Measurements from ENCODE around the gene ATRN.
A peak's percentile ranks its signal among the peaks of the same experiment; 100 is the strongest.
"Not testable (repeated sequence)": the region's sequence is repeated elsewhere in the genome, so short reads cannot be mapped to it uniquely, and the experiment has no call there.

The ATRN gene

DNA sequence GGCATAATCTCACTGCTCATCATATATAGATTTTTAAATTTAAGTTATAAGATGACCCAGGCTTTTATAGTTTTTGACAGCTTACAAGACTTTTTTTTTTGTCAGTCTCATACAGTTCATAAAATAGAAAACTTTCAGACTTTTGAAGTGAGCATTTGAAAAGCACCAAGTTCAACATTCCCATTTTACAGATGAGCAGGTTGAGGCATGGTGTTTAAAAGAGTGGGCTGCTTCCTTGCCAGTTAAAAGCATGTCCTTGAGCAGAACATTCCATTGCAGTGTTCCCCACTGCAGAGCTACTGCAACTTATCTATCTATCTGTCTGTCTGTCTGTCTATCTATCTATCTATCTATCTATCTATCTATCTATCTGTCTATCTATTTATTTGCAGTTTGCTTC lies 105.5 kb downstream of the ATRN start:
- DNase-seq: no peak

GRCh38 chr20:3577366-3577765 lies 106.5 kb downstream of the ATRN start:
- DNase-seq: no peak

DNA sequence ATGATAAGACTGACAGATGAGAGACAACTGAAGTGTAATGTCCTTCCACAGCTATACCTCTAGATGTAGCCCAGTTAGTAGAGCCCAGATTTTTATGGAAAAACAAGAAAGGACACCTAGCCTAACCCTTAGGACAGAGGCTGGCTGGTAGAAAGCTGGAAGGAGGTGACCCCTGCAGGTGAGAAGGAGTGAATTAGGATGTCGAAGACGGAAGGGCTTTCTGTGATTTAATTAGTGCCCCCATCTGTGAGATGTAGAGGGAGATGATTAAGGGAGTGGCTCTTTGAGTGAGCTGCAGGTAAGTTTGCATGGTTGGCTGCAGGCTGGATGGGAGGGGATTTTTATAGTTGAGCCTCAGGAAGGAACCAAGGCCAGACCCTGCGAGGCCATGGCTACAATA lies 109.6 kb downstream of the ATRN start:
- DNase-seq: no peak

GRCh38 chr20:3583765-3584164 lies 112.9 kb downstream of the ATRN start:
- no peak for DNase-seq

- no peak for DNase-seq
Measured at GRCh38 chr20:3586093-3586492, 115.3 kb downstream of the ATRN start.

- DNase-seq: no peak
Measured at GRCh38 chr20:3590164-3590563, 119.3 kb downstream of the ATRN start.

- DNase-seq: no peak
Measured at GRCh38 chr20:3592931-3593330, 122.1 kb downstream of the ATRN start.

- peak; percentile 57 for DNase-seq
Measured at GRCh38 chr20:3595541-3595940, 124.7 kb downstream of the ATRN start.

DNA sequence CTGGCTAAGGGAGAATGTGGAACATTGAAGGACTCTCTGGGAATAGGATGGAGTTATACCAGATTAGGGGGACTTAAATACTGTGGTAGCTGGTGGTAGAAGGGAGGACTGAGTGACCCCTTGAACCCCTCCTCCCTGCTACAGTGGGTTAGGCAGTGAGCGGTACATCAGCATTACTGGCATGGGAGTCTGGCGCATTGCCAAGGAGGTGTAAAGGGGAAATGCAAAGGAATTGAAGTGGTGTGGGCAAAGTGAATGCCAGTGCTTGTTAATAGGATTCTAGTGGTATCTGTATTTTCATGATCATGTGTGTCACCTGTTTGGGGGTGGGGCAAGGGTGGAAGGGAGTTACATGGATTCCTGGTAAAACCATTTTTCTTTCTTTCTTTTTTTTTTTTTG lies 132.3 kb downstream of the ATRN start:
- no peak for DNase-seq

- DNase-seq: not testable (repeated sequence)
Measured at GRCh38 chr20:3605386-3605886, 134.6 kb downstream of the ATRN start.

- DNase-seq: no peak
Measured at GRCh38 chr20:3606021-3606420, 135.2 kb downstream of the ATRN start.

DNA sequence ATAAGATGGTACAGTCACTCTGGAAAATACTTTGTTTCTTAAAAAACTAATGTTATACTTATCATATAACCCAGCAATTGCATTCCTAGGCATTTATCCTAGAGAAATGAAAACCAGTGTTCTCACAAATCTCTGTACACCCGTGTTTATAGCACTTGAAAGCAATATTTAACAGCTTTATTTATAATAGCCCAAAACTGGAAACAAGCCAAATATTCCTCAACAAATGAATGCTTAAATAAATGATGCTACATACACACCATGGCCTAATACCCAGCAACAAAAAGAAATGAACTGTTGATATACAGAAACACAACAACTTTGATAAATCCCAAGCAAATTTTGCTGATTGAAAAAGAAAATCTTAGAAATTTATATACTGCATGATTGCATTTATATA lies 141.1 kb downstream of the ATRN start:
- no peak for DNase-seq

- DNase-seq: no peak
Measured at GRCh38 chr20:3612795-3613572, 142.2 kb downstream of the ATRN start.

DNA sequence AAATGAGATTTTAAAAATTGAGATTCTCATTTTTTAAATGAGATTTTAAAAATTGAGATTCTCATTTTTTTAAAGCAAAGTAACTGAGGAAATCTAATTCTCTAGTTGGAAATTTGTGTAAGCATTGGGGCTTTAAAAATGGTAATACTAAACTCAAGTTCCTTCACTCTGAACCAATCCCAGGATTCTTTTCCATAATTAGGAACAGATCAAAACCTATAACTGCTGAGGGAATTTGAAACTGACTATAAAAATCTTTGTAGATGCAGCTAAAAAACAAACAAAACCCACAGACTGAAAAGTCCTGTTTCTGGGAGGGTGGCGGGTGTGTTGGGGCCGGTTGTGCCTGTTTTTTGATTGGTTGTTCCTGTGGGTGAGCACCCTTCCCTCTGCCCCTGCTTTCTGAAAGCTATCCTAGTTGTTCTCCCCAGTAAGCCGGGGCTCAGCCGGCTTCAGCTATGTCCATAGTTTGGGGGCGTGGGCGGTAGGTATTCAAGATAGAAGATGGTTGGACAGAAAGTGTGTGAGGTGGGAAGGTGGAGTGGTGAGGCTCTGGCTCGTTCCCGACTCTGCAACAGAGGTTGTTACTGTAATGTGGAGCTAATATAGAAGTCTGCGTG lies 143.1 kb downstream of the ATRN start:
- DNase-seq: no peak

GRCh38 chr20:3614466-3614865 lies 143.6 kb downstream of the ATRN start:
- DNase-seq: no peak

- not testable (repeated sequence) for DNase-seq
Measured at GRCh38 chr20:3615171-3615840, 144.5 kb downstream of the ATRN start.

DNA sequence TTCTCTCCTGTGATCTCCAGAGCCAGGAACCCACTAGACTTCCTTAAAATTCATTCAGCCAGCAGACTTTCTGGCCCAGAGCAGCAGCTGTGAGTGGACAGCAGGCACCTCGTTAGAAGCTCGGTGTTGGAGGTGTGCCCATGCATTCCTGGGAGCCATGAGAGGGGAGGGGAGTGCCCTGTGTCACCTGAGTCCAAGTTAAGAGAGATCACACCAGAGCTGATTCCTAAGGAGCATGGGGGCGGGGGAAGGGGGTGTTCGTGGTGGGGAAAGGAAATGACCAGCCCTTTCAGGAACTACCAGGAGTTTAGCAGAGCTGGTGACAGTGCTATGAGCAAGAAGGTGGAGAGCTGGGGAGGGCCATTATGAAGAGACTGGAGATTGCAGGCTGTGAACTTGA lies 145.4 kb downstream of the ATRN start:
- no peak for DNase-seq

DNA sequence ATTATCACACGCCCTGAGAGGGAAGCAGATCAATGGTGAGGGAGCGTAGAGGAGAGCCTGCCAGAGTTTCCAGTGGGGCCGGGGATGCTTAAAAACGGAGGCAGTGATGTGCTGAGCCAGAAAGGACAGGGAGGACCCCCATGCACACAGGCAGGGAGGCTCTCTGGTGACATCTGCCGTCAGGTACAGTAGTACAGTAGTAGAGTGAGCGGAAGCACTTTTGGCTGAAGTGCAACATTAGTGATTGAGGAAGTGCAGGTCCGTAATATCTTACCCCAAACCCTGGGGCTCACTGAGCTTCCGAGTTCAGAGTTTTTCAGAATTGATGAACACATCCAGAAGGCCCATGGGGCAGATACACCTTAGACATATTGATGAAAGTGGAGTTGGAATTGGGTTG lies 150.3 kb downstream of the ATRN start:
- DNase-seq: no peak

GRCh38 chr20:3622406-3622805 lies 151.6 kb downstream of the ATRN start:
- no peak for DNase-seq

DNA sequence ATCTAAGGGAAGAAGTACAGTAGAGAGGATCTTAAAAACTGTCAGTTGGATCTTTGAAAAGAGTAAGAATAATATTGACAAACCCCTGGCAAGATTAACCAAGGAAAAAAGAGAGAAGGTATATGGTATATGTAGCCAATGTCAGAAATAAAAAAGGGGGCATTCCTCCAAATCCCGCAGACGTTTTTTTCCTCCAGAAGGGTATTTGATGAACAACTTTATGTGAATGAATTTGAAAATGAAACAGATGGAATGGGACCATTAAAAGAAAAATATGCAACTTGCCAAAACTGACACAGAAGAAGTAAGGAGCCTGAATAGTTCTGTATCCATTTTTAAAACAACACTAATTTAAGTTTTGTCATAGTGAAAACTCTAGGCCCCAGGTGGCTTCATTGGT lies 156.7 kb downstream of the ATRN start:
- no peak for DNase-seq

DNA sequence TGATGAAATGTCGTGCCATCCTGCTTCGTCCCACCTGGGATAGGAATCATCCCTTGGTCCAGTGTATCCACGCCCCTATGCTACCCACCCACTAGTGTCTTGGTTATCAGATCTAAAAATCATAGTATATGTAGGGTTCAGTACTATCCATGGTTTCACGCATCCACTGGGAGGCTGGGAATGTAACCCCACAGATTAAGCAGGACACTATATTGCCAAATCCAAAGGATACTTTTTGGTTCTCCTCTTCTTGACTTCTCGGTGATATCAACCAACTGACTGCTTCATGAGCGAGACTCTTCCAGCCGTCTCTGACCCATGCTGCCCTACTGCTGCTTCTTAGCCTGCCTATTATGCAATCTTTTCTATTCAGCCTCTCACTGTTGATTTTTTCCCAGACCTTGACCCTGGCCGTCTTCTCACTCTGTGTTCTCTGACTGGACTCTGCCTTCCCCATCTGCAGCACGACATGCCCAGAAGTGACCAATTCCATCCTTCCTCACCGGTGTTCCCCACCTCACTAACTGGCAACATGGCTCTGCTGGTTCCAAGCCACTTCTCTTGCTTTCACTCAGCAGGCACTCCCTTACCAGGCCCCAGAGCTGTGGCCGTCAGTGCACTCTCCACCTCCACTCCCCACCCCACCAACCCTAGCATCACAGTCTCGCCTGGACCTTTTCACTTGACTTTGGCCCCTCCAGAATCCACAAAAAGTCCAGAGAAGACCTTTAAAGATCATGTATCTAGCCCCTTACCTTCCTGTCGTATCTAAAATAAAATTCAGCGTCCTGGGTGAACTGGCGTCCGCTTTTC lies 157.9 kb downstream of the ATRN start:
- DNase-seq: no peak

- no peak for DNase-seq
Measured at GRCh38 chr20:3629893-3630292, 159.1 kb downstream of the ATRN start.

- DNase-seq: no peak
Measured at GRCh38 chr20:3630429-3630828, 159.6 kb downstream of the ATRN start.
